Pancreas (tissue), 10 donors: ENCODE measurements around the gene TENM4. TPM values are rescaled to one million over a fixed set of nuclear protein-coding genes. Genes with fewer than 3 reads are reported as not detected.

Experiments used
- ATAC-seq, 4 donors: fragments of 200-7000 bp; cut with Tn5 transposase; one replicate each; pipeline versions ENCODE4 v1.8.0 to v1.9.1; 2020; ENCODE audit warnings: mild to moderate bottlenecking in 4 of 4, moderate library complexity in 4 of 4
- DNase-seq, 6 donors: peaks; one replicate each; pipeline ENCODE4 v3.0.0-alpha.2; 2020
- FAIRE-seq: peaks from 2 replicates; lab custom pipeline; 2012; peaks lifted over from hg19 to GRCh38; lab: Jason Lieb, UNC
- H3K27ac ChIP-seq, 4 donors: fragments of 200-600 bp; sonication (generic); 1 replicate in 3 of 4; 2 replicates in 1 of 4; pipeline versions ENCODE4 v1.5.0 to v1.8.0; 2020
- H3K27me3 ChIP-seq, 4 donors: fragments of 200-600 bp; one replicate each; pipeline ENCODE4 v1.8.0; 2021
- H3K36me3 ChIP-seq, 3 donors: fragments of 200-600 bp; sonication (generic) in 1 of 3; one replicate each; pipeline versions ENCODE4 v1.5.0 to v1.8.0; 2020 to 2021
- H3K4me1 ChIP-seq, 3 donors: fragments of 200-600 bp; one replicate each; pipeline ENCODE4 v1.8.0; 2021
- H3K4me3 ChIP-seq, 4 donors: fragments of 200-600 bp; sonication (generic) in 2 of 4; one replicate each; pipeline versions ENCODE4 v1.5.0 to v1.8.0; 2020 to 2021
- H3K9me3 ChIP-seq, 4 donors: fragments of 200-600 bp; one replicate each; pipeline ENCODE4 v1.8.0; 2021
- CTCF ChIP-seq, 4 donors: fragments of 200-600 bp; sonication (generic) in 3 of 4; IDR thresholded peaks; one replicate each; pipeline versions ENCODE4 v1.5.0 to v1.8.0; 2021; ENCODE audit warnings: antibody characterized with exemption in 4 of 4
- WGBS, 2 donors: extraction: QIAGEN DNeasy Blood & Tissue Kit; methylation state at CpG; one replicate each; pipeline ENCODE4 v1.1.7; 2013; 5-methylcytosine and 5-hydroxymethylcytosine counted together
- intact Hi-C, 3 donors: fragments of 100-400 bp; cut with DNase I; formaldehyde crosslinking; loops; one replicate each; pipeline versions ENCODE4 v1.11.1 to v1.14.2; 2022
- polyA plus RNA-seq, 2 donors: library from polyadenylated mRNA; stranded (reverse); fragments of 200-250 nt; gene quantifications; one replicate each; pipeline ENCODE4 v1.2.3, GENCODE V29; 2013
- total RNA-seq, 6 donors: library from RNA; stranded (reverse); fragmentation: NEBNext Ultra II Directional in 4 of 6; extraction: Animal tissue kit (Norgen Biotek cat#: 25700) in 4 of 6; gene quantifications; one replicate each; pipeline versions ENCODE4 v1.2.1 to v1.2.4, GENCODE V29; 2021 to 2023
- donor health status: healthy with polysubstance abuse.
- donor health status: DM: no; HTN: no; CAD: no; lungs with moderate emphysema.
- donor health status: DM: no; HTN: no; CAD: no.
- donor health status: control.
- donor health status: control.
- donor health status: Bipolar disorder and iron deficiency.
- donor health status: DM: yes; HTN: yes; CAD: no.
- donor health status: DM: no; HTN: no; CAD: no.
- donor health status: DM: no; HTN: no; CAD: no.
- donor health status: DM: yes; HTN: yes; CAD: no.

The TENM4 gene
- total and polyA plus RNA-seq, 8 donors, result 0.37 to 6.8 (median 1.3) TPM

GRCh38 chr11:79139900-79140299 lies 300.9 kb downstream of the TENM4 start:
- Histone ChIP-seq H3K36me3 (no peaks in the 10 kb centered on the region), H3K27me3 (no peaks in the 10 kb centered on the region), H3K4me3 (no peak overlapping the region), H3K9me3 (no peaks in the 10 kb centered on the region), H3K4me1 (no peaks in the 10 kb centered on the region), H3K27ac (no peak overlapping the region)
- ATAC-seq, result no peak
- no peak for FAIRE-seq
- intact Hi-C loops, result no loop called here
- WGBS, 2 donors, result 84 to 87% methylated on average over 4 of the region's 4 CpGs
- no peak for DNase-seq
- no peak for TF ChIP-seq CTCF (IDR thresholded peaks at IDR 0.05)

GRCh38 chr11:79129702-79130101 lies 311.1 kb downstream of the TENM4 start:
- H3K4me1 ChIP-seq, result no peaks in the 10 kb centered on the region
- no peaks in the 10 kb centered on the region for H3K36me3 ChIP-seq
- no peak for ATAC-seq
- no peak overlapping the region for H3K27ac ChIP-seq
- no peak overlapping the region for H3K4me3 ChIP-seq
- H3K27me3 ChIP-seq, result no peaks in the 10 kb centered on the region
- TF ChIP-seq CTCF (IDR thresholded peaks at IDR 0.05), result no peak
- no peak for FAIRE-seq
- intact Hi-C loops, result no loop called here
- WGBS, 2 donors, result 89 to 93% methylated on average over 4 of the region's 4 CpGs
- DNase-seq, result no peak
- no peaks in the 10 kb centered on the region for H3K9me3 ChIP-seq

GRCh38 chr11:79128291-79128690 lies 312.5 kb downstream of the TENM4 start:
- intact Hi-C loops, result no loop called here
- FAIRE-seq, result no peak
- no peak for TF ChIP-seq CTCF (IDR thresholded peaks at IDR 0.05)

GRCh38 chr11:79122759-79123158 lies 318.1 kb downstream of the TENM4 start:
- 50% methylated on average over 3 of the region's 3 CpGs for WGBS, 2 donors
- no peaks in the 10 kb centered on the region for H3K36me3 ChIP-seq
- no peaks in the 10 kb centered on the region for H3K9me3 ChIP-seq
- no peak for TF ChIP-seq CTCF (IDR thresholded peaks at IDR 0.05)
- no peaks in the 10 kb centered on the region for H3K27me3 ChIP-seq
- DNase-seq, result no peak
- intact Hi-C loops, result no loop called here
- H3K27ac ChIP-seq, result no peak overlapping the region
- no peaks in the 10 kb centered on the region for H3K4me1 ChIP-seq
- no peak overlapping the region for H3K4me3 ChIP-seq
- no peak for ATAC-seq
- no peak for FAIRE-seq

More at GRCh38 chr11:79128291-79128690, 312.5 kb downstream of the TENM4 start:
- Histone ChIP-seq H3K27me3 (no peaks in the 10 kb centered on the region), H3K27ac (no peak overlapping the region), H3K9me3 (no peaks in the 10 kb centered on the region), H3K36me3 (no peaks in the 10 kb centered on the region), H3K4me1 (no peaks in the 10 kb centered on the region), H3K4me3 (no peak overlapping the region)
- ATAC-seq, result no peak
- no peak for DNase-seq
- 74 to 80% methylated on average over 3 of the region's 3 CpGs for WGBS, 2 donors

GRCh38 chr11:79121351-79121750 lies 319.5 kb downstream of the TENM4 start:
- 63 to 64% methylated on average over 4 of the region's 4 CpGs for WGBS, 2 donors
- DNase-seq (no peak), FAIRE-seq (no peak)

More at GRCh38 chr11:79121351-79121750, 319.5 kb downstream of the TENM4 start:
- intact Hi-C loops, result no loop called here
- H3K27me3 ChIP-seq, result no peaks in the 10 kb centered on the region
- no peak for TF ChIP-seq CTCF (IDR thresholded peaks at IDR 0.05)
- H3K36me3 ChIP-seq, result no peaks in the 10 kb centered on the region
- no peaks in the 10 kb centered on the region for H3K4me1 ChIP-seq
- H3K9me3 ChIP-seq, result no peaks in the 10 kb centered on the region
- no peak overlapping the region for H3K4me3 ChIP-seq
- ATAC-seq, result no peak
- no peak overlapping the region for H3K27ac ChIP-seq
